GM13976 (cell line): ENCODE data around the gene GLDC.

ENCODE experiments used
- DNase-seq: peaks from one replicate; pipeline ENCODE4 v3.0.0; 2012; ENCODE audit warnings: low spot score
- in situ Hi-C: fragments of 300-500 bp; cut with MboI; formaldehyde crosslinking; loops from one replicate; pipeline ENCODE4 v1.12.0; 2022; ENCODE audit warnings: low sequenced_read_pairs, mixed read lengths, inconsistent platforms; ENCODE audit not compliant: unreplicated experiment
- TF ChIP-seq, protein P1 (sequence below): IDR thresholded peaks from 2 replicates; pipeline ENCODE4 v1.5.1; 2012; ENCODE audit warnings: borderline replicate concordance, mild to moderate bottlenecking; ENCODE audit not compliant: insufficient read depth; ENCODE audit errors: extremely low read depth, missing control alignments, control extremely low read depth

The GLDC gene

DNA sequence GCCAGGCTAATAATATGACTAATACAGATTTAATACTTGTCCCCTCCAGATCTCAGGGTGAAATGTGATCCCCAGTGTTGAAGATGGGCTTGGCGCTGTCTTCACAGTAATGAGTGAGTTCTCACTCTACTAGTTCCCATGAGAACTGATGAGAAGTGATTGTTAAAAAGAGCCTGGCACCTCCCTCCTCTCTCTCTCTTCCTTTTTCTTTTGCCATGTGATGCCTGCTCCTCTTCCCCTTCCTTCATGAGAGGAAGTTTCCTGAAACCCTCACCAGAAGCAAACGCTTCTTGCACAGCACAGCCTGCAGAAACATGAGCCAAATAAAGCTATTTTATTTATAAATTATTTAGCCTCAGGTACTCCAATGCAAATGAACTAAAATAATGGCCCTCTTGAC, 55.2 kb downstream of the GLDC start:
- TF ChIP-seq, protein P1, sequence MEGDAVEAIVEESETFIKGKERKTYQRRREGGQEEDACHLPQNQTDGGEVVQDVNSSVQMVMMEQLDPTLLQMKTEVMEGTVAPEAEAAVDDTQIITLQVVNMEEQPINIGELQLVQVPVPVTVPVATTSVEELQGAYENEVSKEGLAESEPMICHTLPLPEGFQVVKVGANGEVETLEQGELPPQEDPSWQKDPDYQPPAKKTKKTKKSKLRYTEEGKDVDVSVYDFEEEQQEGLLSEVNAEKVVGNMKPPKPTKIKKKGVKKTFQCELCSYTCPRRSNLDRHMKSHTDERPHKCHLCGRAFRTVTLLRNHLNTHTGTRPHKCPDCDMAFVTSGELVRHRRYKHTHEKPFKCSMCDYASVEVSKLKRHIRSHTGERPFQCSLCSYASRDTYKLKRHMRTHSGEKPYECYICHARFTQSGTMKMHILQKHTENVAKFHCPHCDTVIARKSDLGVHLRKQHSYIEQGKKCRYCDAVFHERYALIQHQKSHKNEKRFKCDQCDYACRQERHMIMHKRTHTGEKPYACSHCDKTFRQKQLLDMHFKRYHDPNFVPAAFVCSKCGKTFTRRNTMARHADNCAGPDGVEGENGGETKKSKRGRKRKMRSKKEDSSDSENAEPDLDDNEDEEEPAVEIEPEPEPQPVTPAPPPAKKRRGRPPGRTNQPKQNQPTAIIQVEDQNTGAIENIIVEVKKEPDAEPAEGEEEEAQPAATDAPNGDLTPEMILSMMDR: no peak
- DNase-seq: no peak
- in situ Hi-C loops: no loop called here

DNA sequence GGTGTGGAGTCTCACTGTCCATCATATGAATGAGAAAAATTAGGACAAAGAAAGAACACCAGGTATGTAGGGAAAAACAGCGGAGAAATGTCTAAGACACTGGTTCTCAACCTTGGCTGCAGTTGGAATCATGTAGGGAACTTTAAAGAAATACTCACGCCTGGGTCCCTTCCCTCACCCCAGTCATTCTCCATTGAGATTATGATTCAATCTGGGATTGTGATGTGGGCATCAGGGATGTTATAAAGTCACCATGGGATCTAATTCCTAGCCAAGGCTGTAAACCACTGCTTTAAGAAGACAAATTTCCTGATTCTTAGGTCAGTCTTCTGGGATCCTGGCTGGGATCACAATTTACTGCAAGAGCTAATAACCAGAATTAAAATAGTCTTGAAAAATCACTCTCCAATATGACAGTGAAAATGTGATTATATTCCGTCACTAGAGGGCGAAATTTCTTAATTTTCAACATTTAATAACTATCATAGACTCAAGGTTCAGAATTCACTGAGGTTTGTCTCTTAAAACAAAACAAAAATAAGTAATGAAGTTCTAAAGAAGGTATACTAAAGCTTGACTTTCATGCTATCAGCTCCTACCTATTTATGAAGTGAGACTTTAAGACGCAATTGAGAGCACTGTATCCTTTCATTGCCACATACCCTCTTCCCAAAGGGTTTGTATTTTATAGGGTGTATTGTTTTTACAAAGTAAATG, 60.5 kb downstream of the GLDC start:
- peak; percentile 51 for DNase-seq
- TF ChIP-seq, protein P1: peak; percentile 13
- in situ Hi-C loops: loop anchor here (10.0 kb wide), 1 partner anchor 100 kb away; no protein-coding TSS in a partner anchor

DNA sequence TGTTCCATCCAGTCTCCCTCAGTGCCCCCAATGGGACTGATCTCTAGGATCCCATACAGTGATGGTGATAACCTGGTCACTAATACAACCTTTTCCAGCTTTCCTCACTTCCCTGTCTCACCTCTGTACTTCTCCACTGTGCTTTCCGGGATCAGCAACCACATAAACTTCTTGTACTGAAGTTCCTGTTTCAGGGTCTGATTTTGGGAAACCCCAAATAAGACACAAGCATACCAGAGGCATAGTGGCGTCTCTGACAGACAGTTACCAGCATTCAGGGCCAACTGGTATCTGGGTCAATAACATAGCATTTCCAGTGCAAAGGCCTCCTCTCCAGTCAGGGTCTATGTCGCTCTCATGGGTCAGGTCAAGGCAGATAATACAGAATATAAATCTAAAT, 64.3 kb downstream of the GLDC start:
- TF ChIP-seq, protein P1: no peak
- in situ Hi-C loops: loop anchor here (10.0 kb wide), 1 partner anchor 104 kb away; no protein-coding TSS in a partner anchor

DNA sequence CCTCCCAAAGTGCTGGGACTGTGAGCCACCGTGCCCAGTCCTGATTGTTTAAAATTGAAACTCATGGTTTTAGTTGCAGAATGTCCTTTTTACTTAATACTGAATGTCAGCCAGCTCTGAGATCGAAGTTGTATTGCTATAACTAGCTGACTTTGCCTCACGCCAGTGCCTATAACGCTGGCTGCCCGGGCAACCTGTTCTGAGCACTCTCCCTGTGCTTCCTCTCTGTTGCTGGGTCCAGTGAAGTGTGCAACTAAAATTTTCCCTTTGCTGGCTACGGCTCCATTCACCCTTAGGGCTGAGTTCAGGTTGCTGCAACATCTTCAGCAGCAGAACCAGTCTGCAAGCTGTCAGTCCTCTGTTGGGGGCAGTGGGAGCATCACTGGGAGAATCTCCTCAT, 65.9 kb downstream of the GLDC start:
- in situ Hi-C loops: loop anchor here (10.0 kb wide), 1 partner anchor 105 kb away; no protein-coding TSS in a partner anchor
- TF ChIP-seq, protein P1: no peak
- DNase-seq: no peak

More for the DNA sequence above, 64.3 kb downstream of the GLDC start:
- no peak for DNase-seq

DNA sequence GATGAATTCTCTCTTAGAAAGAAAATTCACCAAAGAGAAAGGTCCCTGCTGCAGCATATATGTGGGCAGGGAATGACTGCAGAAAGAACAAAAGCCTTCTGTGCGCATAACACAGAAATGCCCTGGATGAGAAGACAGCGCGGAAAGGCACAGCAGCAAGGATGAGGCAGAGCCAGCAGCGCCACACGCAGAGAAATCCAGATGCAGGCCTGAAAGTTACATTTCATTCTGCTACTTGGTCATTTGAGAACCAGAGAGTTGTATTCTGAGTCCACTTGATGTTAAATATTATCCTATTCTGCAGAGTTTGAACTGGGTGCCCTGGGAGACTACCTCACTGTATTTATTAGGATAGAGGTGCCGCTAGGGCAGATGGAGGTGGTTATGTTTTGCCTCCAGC, 68.5 kb downstream of the GLDC start:
- in situ Hi-C loops: no loop called here
- DNase-seq: no peak
- TF ChIP-seq, protein P1: no peak

DNA sequence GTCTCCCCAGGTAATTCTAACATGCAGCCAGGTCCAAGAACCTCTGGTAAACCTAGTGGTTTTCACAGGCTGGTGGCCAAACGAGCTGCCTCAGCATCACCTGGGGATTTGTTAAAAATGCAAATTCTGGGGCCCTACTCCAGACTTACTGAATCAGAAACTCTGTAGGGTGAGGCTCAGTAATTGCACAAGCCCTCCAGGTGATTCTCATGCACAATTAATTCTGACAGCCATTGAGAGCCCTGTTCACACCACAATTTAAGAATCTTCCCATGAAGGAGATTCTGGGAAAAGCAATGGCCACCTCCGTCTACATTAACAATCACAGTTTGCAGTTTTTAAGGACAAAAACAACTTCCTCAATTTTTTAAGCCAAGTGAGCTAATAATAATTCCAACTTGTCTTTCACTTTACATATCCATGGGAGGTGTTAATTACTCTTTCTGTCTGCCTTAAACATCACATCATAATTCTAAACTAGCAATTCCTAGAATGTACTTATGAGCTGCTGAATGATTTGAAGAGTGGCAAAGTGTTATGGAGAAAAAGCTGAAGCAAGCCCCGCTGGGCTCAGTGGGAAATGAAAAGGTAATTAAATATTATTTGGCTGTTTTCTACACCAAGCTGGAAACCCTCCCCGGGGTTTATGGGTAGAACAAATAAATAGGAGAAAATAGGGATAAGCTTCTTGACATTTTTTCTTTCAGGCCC, 70.0 kb downstream of the GLDC start:
- TF ChIP-seq, protein P1: no peak
- DNase-seq: peak; percentile 41
- in situ Hi-C loops: no loop called here
